Mesothelial cell of epicardium (in vitro differentiated cells): ENCODE results near the gene TBC1D22A. TPM values are rescaled to one million over a fixed set of nuclear protein-coding genes. Genes with fewer than 3 reads are reported as not detected.

ENCODE experiments used
- DNase-seq, 2 experiments: peaks; one replicate each; pipeline ENCODE4 v3.0.0; 2021; ENCODE audit warnings: low spot score in 2 of 2; ENCODE audit not compliant: unreplicated experiment in 2 of 2
- H3K27ac Mint-ChIP-seq: 2 replicates; pipeline ENCODE4 v1.8.0; 2021; ENCODE audit warnings: mixed read lengths
- H3K27me3 Mint-ChIP-seq: 2 replicates; pipeline ENCODE4 v1.8.0; 2021; ENCODE audit warnings: low read depth, mixed read lengths
- H3K36me3 Mint-ChIP-seq: 2 replicates; pipeline ENCODE4 v1.8.0; 2021; ENCODE audit warnings: mixed read lengths
- H3K4me1 Mint-ChIP-seq: 2 replicates; pipeline ENCODE4 v1.8.0; 2021; ENCODE audit warnings: mixed read lengths
- H3K4me3 Mint-ChIP-seq: 2 replicates; pipeline ENCODE4 v1.8.0; 2021; ENCODE audit warnings: mild to moderate bottlenecking, moderate library complexity, mixed read lengths
- H3K9me3 Mint-ChIP-seq: 2 replicates; pipeline ENCODE4 v1.8.0; 2021; ENCODE audit warnings: mixed read lengths
- CTCF ChIP-seq: fragments of 200-600 bp; sonication (generic); IDR thresholded peaks from one replicate; pipeline ENCODE4 v1.5.0; 2021; ENCODE audit warnings: antibody characterized with exemption; ENCODE audit not compliant: unreplicated experiment
- total RNA-seq: library from RNA; stranded (reverse); gene quantifications from 3 replicates; pipeline ENCODE4 v1.2.1, GENCODE V29; 2021

Gene TBC1D22A
- total RNA-seq, 1 donor from 2014 or later = 26.6 TPM

GRCh38 chr22:46897246-46897623, 134.8 kb downstream of the TBC1D22A start:
- Mint-ChIP-seq H3K36me3 (peaks cover 19% of the 10 kb centered on the region), H3K4me3 (no peak overlapping the region), H3K4me1 (no peaks in the 10 kb centered on the region), H3K9me3 (no peaks in the 10 kb centered on the region), H3K27me3 (no peaks in the 10 kb centered on the region), H3K27ac (no peak overlapping the region)
- no peak for DNase-seq
- no peak for TF ChIP-seq CTCF

- no peak overlapping the region for H3K27ac Mint-ChIP-seq
- H3K4me1 Mint-ChIP-seq = no peaks in the 10 kb centered on the region
- no peaks in the 10 kb centered on the region for H3K27me3 Mint-ChIP-seq
- no peak for DNase-seq
- no peak overlapping the region for H3K4me3 Mint-ChIP-seq
- peaks cover 18% of the 10 kb centered on the region for H3K36me3 Mint-ChIP-seq
- TF ChIP-seq CTCF = no peak
- no peaks in the 10 kb centered on the region for H3K9me3 Mint-ChIP-seq
These were observed 138.1 kb downstream of the TBC1D22A start for GRCh38 chr22:46900549-46900948.

- Mint-ChIP-seq H3K27me3 (no peaks in the 10 kb centered on the region), H3K27ac (no peak overlapping the region), H3K4me3 (no peak overlapping the region), H3K4me1 (no peaks in the 10 kb centered on the region), H3K36me3 (peaks cover 6% of the 10 kb centered on the region), H3K9me3 (no peaks in the 10 kb centered on the region)
- DNase-seq = no peak
- no peak for TF ChIP-seq CTCF
These were observed 140.0 kb downstream of the TBC1D22A start for GRCh38 chr22:46902436-46902835.

- Mint-ChIP-seq H3K27ac (no peak overlapping the region), H3K4me1 (no peaks in the 10 kb centered on the region), H3K9me3 (no peaks in the 10 kb centered on the region), H3K36me3 (peaks cover 6% of the 10 kb centered on the region), H3K4me3 (no peak overlapping the region), H3K27me3 (no peaks in the 10 kb centered on the region)
- DNase-seq = no peak
- TF ChIP-seq CTCF = no peak
These were observed 140.8 kb downstream of the TBC1D22A start for GRCh38 chr22:46902998-46903916.

DNA sequence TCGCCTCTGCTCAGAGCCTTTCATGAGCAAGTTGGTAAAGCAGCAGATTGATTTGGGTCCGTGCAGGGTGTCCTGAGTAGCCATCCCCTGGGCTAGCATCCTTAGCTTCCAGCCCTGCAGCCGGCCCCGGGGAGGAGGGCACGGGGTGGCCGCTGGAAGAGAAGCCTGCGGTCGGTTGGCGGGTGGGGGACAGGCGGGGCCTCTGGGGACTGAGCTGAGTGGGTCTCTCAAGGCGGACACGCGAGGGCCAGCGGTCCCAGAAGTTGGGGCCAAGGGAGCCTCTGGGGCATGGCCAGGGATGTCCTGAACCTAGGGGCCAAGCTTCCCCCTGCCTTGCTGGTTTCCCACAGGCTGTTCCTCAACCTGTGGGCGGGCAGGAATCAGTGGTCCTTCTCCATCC, 143.0 kb downstream of the TBC1D22A start:
- no peak overlapping the region for H3K27ac Mint-ChIP-seq
- no peaks in the 10 kb centered on the region for H3K9me3 Mint-ChIP-seq
- no peaks in the 10 kb centered on the region for H3K4me1 Mint-ChIP-seq
- TF ChIP-seq CTCF = no peak
- peaks cover 3% of the 10 kb centered on the region for H3K36me3 Mint-ChIP-seq
- no peaks in the 10 kb centered on the region for H3K27me3 Mint-ChIP-seq
- no peak overlapping the region for H3K4me3 Mint-ChIP-seq
- no peak for DNase-seq
